Epithelial cell of proximal tubule (primary cell): ENCODE results near the gene KCNV2. TPM values are rescaled to one million over a fixed set of nuclear protein-coding genes. Genes with fewer than 3 reads are reported as not detected.
A peak's percentile ranks its signal among the peaks of the same experiment; 100 is the strongest.

Source experiments
- DNase-seq: peaks from one replicate; pipeline ENCODE4 v3.0.0-alpha.2; 2011; ENCODE audit warnings: low read depth
- H3K4me3 ChIP-seq: 2 replicates; pipeline ENCODE4 v1.5.1; 2011; ENCODE audit warnings: low read depth, mild to moderate bottlenecking, low read length
- total RNA-seq: library from RNA; depleted of rRNA; stranded (reverse); fragments of >200 nt; gene quantifications from 2 replicates; pipeline ENCODE4 v1.2.3, GENCODE V29; 2015
- TF ChIP-seq, protein P1 (sequence below): conservative IDR thresholded peaks from 2 replicates; pipeline ENCODE4 v1.5.1; 2012; ENCODE audit warnings: low read depth, mild to moderate bottlenecking, low read length

Gene KCNV2
- total RNA-seq, 1 donor from 2014 or later = not detected

DNA sequence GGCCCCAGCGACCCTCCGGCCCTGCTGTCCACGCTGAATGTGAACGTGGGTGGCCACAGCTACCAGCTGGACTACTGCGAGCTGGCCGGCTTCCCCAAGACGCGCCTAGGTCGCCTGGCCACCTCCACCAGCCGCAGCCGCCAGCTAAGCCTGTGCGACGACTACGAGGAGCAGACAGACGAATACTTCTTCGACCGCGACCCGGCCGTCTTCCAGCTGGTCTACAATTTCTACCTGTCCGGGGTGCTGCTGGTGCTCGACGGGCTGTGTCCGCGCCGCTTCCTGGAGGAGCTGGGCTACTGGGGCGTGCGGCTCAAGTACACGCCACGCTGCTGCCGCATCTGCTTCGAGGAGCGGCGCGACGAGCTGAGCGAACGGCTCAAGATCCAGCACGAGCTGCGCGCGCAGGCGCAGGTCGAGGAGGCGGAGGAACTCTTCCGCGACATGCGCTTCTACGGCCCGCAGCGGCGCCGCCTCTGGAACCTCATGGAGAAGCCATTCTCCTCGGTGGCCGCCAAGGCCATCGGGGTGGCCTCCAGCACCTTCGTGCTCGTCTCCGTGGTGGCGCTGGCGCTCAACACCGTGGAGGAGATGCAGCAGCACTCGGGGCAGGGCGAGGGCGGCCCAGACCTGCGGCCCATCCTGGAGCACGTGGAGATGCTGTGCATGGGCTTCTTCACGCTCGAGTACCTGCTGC, 839 bp downstream of the KCNV2 start:
- DNase-seq = no peak
- H3K4me3 ChIP-seq = no peak overlapping the region
- TF ChIP-seq, protein P1, sequence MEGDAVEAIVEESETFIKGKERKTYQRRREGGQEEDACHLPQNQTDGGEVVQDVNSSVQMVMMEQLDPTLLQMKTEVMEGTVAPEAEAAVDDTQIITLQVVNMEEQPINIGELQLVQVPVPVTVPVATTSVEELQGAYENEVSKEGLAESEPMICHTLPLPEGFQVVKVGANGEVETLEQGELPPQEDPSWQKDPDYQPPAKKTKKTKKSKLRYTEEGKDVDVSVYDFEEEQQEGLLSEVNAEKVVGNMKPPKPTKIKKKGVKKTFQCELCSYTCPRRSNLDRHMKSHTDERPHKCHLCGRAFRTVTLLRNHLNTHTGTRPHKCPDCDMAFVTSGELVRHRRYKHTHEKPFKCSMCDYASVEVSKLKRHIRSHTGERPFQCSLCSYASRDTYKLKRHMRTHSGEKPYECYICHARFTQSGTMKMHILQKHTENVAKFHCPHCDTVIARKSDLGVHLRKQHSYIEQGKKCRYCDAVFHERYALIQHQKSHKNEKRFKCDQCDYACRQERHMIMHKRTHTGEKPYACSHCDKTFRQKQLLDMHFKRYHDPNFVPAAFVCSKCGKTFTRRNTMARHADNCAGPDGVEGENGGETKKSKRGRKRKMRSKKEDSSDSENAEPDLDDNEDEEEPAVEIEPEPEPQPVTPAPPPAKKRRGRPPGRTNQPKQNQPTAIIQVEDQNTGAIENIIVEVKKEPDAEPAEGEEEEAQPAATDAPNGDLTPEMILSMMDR = no peak

DNA sequence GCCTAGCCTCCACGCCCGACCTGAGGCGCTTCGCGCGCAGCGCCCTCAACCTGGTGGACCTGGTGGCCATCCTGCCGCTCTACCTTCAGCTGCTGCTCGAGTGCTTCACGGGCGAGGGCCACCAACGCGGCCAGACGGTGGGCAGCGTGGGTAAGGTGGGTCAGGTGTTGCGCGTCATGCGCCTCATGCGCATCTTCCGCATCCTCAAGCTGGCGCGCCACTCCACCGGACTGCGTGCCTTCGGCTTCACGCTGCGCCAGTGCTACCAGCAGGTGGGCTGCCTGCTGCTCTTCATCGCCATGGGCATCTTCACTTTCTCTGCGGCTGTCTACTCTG, 1.4 kb downstream of the KCNV2 start:
- no peak overlapping the region for H3K4me3 ChIP-seq
- TF ChIP-seq, protein P1 = no peak
- DNase-seq = no peak

DNA sequence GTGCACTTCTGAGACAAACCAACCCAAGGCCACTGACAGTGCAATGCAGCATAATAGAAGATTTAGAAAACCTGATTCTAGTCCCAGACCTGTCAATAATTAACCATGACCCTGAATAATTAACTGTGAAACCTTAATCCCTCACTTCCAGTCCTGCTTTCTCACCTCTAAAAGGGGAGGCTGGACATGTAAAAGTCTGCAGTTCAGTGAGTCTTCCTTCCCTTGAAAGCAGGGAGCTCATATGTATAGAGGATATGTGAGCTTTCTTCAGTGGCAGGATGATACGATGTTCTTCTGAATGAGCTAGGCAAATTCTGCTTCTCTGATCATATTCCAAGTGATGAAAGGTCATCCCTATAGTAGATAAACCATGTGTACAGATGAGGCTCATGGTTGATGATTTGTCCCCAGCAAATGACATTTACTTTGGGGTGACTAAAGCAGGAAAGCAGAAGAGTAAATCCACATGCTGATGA, 2.9 kb downstream of the KCNV2 start:
- TF ChIP-seq, protein P1 = no peak
- DNase-seq = peak; percentile 64
- no peak overlapping the region for H3K4me3 ChIP-seq

DNA sequence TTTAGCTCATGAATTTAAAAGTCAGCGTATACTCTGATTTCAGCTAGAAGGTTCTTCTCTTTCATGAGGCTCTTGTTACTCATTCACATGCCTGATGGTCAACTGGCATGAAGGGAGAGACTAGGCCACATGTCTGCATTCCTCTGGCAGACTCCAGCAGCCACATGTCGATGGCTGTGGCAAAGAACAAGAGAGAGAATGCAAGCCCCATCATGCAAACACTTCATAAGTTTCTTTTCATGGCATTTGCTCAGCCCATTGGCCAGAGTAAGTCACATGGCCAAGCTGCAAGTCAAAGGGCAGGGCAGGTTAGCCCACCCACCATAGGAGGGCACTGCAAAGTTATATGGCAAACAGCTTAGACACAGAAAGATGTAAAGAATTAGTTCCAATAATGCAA, 5.4 kb downstream of the KCNV2 start:
- no peak overlapping the region for H3K4me3 ChIP-seq
- peak; percentile 82 for DNase-seq
- TF ChIP-seq, protein P1 = no peak

DNA sequence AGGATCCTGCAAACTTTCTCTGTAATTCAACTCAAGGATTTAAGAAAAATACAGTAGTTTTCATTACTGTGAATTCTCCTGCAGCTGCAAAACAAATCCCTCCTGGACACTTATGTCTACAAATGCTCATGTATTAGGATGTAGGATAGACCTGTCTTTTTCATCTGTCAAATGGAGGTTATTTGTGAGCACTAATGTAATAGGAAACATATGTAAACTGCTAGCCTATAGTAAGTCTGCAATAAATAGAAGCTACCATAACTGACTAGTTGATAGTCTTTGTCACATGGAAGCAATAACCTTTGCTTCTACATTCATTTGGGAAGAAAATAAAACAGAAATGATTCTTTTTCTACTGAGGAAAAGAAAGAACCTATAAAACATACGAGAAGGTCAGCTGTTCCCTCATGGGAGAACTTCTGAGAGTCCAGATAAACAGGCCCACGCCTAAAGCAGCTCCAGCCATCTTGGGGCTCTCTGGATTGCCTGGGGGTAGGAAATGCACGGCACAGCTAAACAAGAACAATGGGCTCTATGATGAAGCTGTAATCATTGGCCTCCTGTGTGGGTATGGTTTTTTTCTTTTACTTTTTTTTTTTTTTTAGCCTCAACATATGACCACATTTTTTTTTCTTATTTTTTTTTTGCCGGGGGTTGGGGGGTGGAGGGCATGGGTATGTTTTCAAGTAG, 6.2 kb downstream of the KCNV2 start:
- TF ChIP-seq, protein P1 = no peak
- no peak overlapping the region for H3K4me3 ChIP-seq
- no peak for DNase-seq

DNA sequence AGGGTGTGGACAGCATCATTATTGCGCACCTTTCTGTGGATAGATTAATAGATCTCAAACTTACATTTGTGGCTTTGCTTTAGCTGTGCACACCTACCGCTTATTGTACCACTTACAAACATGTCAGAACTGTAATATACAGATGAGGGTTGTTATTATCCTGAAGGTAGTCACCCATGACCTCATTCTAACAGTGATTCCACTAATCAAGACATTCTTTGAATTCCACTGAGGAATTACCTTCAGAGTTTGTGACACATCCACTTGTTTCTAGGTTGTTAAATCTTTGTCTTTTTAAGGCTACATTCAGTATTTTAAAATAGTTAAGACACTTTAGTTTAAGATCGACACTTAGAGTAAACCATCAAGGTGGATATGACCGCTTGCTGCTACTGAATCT, 7.8 kb downstream of the KCNV2 start:
- TF ChIP-seq, protein P1 = no peak
- no peak overlapping the region for H3K4me3 ChIP-seq
- peak; percentile 64 for DNase-seq
